DMS53 (cell line): ENCODE measurements around the gene PPP2R5C.

Experiments used
- DNase-seq: peaks from one replicate; lab custom pipeline; 2025; lab: John Stamatoyannopoulos, UW

PPP2R5C gene

DNA sequence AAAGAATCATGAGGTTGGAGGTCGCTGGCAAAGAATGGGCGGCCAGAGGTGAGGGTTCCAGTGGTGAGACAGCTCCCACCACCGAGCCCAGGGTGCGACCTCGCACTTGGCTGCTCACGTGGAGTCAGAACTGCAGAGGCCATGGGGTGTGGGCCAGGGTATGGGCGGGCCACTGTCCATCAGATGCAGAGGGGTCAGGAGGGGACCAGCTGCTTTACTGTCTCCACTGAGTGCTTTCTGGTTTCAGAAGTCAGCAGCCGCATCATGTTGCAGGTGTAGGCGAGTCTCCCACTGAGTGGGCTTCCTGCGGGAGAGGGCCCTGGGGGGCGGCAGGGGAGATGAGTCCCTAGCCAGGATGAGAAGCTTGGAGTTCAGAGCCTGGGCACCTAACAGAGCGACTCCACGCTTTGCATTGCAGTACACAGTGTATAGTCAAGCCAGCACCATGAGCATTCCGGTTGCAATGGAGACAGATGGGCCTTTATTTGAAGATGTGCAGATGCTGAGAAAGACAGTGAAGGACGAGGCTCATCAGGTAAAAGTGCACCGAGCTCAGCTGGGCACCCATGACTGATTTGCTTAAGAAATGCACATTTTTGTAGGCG lies 156.0 kb downstream of the PPP2R5C start:
- no peak for DNase-seq

GRCh38 chr14:101918065-101918989 lies 156.8 kb downstream of the PPP2R5C start:
- no peak for DNase-seq

DNA sequence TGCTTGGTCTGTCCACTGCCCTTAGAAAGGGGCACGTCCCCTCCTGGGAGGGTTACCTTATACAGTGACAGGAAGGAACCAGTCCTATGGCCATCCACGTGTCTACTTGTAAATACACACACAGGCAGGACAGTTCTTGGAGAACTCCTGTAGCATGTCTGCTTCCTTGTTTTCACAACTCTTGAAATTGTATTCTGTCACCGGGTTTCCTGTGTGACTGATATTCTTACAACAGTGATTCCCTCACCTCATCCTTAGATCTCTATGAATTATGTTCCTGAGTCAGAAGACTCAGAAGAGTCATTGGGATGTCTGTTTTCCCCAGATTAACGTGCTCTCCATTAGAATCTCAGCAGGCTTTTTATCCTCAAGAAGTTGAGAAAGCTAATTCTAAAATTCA lies 158.8 kb downstream of the PPP2R5C start:
- DNase-seq: no peak

DNA sequence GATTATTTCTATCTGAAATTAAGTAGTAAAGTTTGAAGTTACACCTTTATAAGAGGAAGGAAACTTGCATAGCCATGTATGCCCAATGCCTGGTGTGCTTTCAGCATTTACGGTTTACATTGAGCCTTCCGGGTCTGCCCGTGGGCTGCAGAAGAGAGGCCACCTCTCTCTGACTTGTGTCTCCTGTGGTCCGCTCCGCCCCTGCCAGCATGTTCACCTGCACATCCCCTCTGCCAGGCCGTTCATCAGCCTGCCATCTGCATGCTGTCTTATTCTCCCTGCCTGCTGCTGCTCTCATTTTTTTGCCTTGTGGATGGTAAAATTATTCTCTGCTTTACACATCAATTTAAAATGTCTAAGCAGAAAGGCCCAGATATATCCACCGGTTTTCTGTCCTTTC lies 161.4 kb downstream of the PPP2R5C start:
- DNase-seq: no peak

- DNase-seq: no peak
Measured at GRCh38 chr14:101925152-101925551, 163.6 kb downstream of the PPP2R5C start.

DNA sequence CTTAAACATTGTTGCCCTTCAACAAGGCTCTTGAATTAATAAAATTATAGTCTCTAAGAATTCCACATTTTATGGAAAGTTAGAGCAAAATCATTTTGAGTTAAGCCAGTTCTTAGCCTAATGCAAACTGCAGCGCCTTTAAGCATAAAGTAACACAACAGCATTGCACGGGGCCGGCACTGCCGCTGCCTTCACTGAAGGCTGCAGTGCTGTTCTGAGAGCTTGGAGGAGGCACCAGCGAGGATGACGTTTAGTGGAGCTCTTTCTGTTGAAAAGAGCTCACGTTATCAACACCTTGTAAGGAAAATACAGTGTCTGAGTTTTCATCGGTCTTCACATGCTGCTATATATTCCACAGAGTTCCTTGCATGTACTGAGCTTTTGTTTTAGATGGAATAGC lies 164.6 kb downstream of the PPP2R5C start:
- DNase-seq: no peak

GRCh38 chr14:101926620-101927019 lies 165.1 kb downstream of the PPP2R5C start:
- DNase-seq: no peak

GRCh38 chr14:101927859-101928258 lies 166.3 kb downstream of the PPP2R5C start:
- no peak for DNase-seq

GRCh38 chr14:101928415-101928841 lies 166.9 kb downstream of the PPP2R5C start:
- DNase-seq: no peak

- no peak for DNase-seq
Measured at GRCh38 chr14:101929096-101929495, 167.6 kb downstream of the PPP2R5C start.

DNA sequence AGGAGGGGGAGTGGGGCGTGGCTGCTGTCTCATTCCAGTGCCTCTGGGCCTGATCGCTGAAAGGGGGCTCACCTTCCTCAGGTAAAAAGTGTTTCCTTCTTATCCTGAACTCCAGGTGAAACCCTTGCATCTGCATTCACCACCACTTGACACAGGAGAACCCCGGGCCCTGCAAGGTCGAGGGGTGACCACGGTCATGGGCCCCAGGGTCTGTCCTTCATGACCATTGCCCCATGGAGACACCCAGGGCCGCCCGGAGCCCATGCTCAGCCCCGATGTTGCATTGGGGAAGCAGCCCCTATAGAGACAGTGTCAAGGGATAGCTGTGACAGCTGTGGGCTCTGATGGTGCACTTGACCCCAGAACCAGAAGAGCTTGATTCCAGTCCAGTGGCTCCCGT lies 168.4 kb downstream of the PPP2R5C start:
- no peak for DNase-seq

GRCh38 chr14:101932673-101933072 lies 171.2 kb downstream of the PPP2R5C start:
- DNase-seq: peak; percentile 75

GRCh38 chr14:101933209-101933608 lies 171.7 kb downstream of the PPP2R5C start:
- DNase-seq: peak; percentile 60

DNA sequence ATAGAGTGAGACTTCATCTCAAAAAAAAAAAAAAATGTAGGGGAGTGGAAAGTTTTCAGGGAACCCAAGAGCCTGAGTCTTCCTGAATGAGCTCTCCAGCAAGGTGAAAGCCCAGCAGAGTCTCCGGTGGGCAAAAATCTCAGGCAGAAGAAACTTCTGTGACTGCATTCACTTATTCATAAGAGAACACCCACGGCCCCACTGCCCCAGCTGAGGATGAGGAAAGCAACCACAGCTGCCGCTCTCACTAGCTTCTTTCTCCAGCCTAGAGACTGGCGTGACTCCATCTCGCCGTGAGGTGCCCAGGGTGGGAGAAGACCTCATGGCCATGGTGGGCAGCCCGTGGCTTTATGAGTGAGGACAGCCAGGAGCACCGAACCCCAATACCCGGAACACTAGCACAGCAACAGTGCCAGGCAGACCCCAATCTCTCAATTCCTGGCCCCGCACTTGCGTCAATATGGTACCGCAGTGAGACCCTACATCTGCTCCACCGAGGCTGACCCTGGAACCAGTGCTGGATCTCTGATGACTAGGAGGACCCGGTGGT lies 173.2 kb downstream of the PPP2R5C start:
- no peak for DNase-seq

DNA sequence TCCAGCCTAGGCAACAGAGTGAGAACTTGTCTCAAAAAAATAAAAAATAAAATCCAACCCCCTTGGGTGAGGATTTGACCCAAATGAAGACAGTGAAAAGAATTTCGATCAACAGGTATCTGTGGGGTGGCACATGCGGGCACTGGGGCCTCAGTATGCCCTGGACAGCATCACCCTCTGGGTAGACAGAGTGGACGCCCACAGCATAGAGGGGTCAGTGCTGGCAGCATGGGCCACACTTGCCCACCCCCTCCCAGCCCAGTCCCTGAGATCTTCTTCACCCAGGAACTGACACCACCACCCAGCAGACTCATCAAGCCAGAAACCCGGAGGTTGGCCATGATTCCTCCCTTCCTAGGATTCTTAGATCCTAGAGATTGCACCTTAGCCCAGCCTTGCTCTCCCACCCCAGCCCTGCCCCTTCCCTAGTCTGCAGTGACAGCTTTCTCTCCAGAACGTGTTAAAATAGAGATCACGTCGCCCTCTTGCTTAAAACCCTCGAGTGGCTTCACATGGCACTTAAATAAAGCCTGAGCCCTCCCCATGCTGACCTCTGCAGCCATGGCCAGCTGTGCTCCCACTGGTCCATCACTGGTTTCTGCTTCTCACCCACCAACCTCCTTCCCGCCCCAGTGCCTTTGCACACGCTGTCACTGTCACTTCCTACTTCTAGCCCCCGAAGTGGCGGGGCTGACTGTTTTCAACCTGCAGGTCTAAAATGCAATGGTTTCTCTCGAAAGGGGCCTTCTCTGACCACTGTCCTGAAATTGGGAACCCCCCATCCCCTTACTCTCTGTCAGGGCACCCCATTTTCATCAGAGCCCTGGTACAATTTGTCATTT lies 176.6 kb downstream of the PPP2R5C start:
- no peak for DNase-seq

GRCh38 chr14:101939646-101940170 lies 178.2 kb downstream of the PPP2R5C start:
- no peak for DNase-seq

DNA sequence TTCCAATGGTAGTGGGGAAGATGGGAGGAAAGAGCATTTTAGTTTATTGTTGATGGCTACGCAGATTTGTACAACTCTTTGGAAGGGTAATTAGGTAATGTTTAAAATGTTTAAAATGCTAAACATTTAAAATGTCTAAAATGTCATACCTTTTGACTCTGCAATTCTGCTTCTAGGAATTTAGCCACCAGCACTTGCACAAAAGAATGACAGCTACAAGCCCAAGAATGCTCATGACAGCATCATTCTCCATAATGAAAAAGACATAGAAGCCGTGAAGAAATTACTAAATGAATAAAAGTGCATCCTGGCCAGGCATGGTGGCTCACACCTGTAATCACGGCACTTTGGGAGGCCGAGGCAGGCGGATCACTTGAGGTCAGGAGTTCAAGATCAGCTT lies 182.9 kb downstream of the PPP2R5C start:
- DNase-seq: no peak

GRCh38 chr14:101945171-101945570 lies 183.7 kb downstream of the PPP2R5C start:
- DNase-seq: no peak

DNA sequence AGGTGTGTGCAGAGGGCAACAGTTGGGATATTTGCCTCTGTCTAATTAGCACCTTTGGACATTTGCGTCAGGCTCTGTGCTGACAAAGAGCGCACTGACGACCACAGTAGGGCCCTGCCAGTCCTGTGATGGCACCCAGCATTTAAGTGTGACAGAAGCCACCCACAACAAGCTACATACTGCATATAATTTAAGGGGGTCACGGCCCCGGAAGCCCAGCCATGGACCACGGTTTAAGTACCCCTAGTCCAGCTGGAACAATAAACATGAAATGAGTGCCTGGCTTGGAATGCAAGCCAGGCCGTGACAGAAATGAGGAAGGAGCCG lies 186.0 kb downstream of the PPP2R5C start:
- peak; percentile 59 for DNase-seq

DNA sequence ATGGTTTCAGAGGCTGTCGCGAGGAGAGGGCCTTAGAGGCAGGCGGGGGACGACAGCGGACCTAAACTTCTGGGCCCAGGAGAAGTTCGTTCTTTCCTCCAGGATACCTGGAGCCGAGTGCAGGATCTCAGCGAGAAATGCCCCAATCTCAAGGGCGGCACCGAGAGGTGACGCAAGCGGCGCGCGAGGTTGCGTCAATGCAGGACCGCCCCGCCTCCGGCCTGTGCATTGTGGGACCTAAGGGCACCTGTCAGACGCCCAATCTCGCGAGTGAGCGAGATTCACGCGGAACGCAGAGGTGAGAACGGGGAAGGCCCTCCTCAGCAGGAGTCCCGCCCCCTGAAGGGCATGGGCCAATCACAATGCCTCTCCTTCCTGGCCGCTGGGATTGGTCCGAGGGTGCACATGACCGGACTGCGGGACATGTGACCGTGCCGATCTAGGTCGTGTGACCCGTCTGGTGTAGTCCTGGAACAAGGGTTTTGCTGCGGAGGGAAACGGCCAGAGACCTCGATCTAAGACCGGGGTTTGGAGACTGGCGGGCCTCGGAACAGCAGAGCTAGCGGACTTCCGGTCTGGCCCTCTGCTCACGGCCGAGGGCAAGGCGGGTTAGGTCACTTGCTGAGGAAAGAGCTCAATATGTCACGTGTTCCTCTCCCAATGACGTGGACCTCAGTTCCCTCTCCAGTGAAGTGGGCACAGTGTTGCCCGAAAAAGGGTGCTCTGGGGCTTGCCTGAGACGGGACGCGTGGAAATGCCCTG lies 186.6 kb downstream of the PPP2R5C start:
- DNase-seq: peak; percentile 99

- peak; percentile 57 for DNase-seq
Measured at GRCh38 chr14:101948666-101949216, 187.2 kb downstream of the PPP2R5C start.
